GM23248 (cell line): ENCODE measurements around the gene SHROOM3.

ENCODE experiments used
- EZH2 ChIP-seq: fragments of 200-600 bp; sonication (generic); IDR thresholded peaks from 2 replicates; pipeline ENCODE4 v1.6.1; 2018; ENCODE audit warnings: antibody characterized with exemption, mild to moderate bottlenecking; ENCODE audit not compliant: insufficient read depth, poor library complexity, severe bottlenecking
- EZH2phosphoT487 ChIP-seq: fragments of 200-600 bp; sonication (generic); IDR thresholded peaks from 2 replicates; pipeline ENCODE4 v1.6.1; 2018; ENCODE audit warnings: antibody characterized with exemption, moderate library complexity, mild to moderate bottlenecking, low read depth; ENCODE audit not compliant: insufficient read depth

DNA sequence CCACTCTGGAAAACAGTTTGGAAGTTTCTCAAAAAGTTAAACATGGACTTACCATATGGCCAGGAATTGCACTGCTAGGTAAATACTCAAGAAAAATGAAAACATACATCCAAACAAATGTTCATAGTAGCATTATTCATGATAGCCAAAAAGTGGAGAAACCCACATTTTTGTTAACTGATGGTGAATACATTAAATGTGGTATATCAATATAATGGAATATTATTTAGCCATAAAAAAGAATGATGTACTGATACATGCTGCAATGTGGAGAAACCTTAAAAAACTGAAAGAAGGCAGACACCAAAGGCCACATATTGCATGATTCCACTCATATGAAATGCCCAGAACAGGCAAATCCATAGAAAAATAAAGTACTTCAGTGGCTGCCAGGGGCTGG, 79.1 kb downstream of the SHROOM3 start:
- TF ChIP-seq EZH2 (no peak), EZH2phosphoT487 (no peak)
